Activated naive CD8-positive, alpha-beta T cell treated with anti-CD3 and anti-CD28 coated beads, Interleukin-2, amount 50 U/mL, for 24 hours (primary cell): ENCODE data around the gene USP22.

ENCODE experiments used
- ATAC-seq: fragments of 150-1000 bp; cut with Tn5 transposase; one replicate; pipeline ENCODE4 v1.10.0; 2021
- DNase-seq: peaks from one replicate; pipeline ENCODE4 v3.0.0; 2021
- H3K27ac Mint-ChIP-seq: one replicate; pipeline ENCODE4 v1.8.0; 2021; ENCODE audit warnings: mild to moderate bottlenecking, mixed read lengths
- H3K27me3 Mint-ChIP-seq: one replicate; pipeline ENCODE4 v1.8.0; 2021; ENCODE audit warnings: mixed read lengths
- H3K36me3 Mint-ChIP-seq: one replicate; pipeline ENCODE4 v1.8.0; 2021; ENCODE audit warnings: low read depth, mixed read lengths
- H3K4me1 Mint-ChIP-seq: one replicate; pipeline ENCODE4 v1.8.0; 2021; ENCODE audit warnings: mixed read lengths
- H3K4me3 Mint-ChIP-seq: one replicate; pipeline ENCODE4 v1.8.0; 2021; ENCODE audit warnings: mild to moderate bottlenecking, moderate library complexity, mixed read lengths
- H3K9me3 Mint-ChIP-seq: one replicate; pipeline ENCODE4 v1.8.0; 2021; ENCODE audit warnings: mixed read lengths

The USP22 gene

DNA sequence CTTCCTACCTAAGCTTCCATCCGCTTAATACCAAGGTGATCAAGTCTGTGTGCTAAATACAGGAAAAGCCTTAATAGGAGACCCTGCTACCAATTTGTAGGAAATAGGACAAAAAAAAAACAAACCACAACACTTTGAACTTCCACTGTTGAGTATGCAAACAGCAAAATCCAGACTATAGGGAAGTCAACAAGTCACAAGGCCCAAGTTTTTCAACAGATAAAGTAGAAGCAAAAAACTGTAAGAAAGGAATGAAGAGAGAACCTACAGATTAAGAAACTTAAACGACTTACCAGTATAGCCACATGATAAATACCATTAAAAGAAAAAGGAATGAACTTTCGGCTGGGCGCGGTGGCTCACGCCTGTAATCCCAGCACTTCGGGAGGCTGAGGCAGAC lies 7.4 kb downstream of the USP22 start:
- H3K27ac Mint-ChIP-seq: peak overlapping the region; percentile 95

DNA sequence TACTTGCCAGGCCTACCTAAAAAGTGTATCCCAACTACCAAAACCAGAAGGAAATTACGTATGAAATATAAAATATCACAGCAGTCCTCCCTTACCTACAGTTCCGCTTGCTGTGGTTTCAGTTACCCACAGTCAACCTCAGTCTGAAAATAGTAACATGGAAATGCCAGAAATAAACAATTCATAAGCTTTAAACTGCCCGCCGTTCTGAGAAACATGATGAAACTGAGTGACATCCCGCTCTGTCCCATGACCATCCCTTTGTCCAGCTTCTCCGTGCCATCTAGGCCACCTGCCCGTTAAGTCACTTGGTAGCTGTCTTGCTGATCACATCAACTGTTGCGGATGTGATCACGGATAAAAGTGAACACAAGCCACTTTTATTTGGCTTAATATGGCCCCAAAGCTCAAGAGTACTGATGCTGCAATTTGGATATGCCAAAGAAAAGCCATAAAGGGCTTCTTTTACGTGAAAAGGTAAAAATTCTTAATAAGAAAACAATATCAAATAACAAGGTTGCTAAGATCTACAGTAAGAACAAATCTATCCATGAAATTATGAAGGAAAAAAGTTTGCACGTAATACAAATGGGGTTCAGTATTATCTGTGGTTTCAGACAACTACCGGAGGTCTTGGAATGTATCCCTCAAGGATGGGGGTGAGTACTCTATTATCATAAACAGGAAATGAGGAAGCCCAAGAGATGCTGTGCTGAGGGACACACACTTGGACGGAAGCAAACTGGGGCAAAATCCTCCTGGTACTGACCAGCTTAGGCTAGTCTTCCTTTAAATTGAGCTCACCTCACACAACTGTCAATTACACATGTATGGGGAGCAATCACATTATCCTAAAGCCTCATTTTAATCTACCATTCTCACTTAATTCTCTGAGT lies 8.2 kb downstream of the USP22 start:
- peak overlapping the region; percentile 80 for H3K4me3 Mint-ChIP-seq
- no peaks in the 10 kb centered on the region for H3K9me3 Mint-ChIP-seq
- no peaks in the 10 kb centered on the region for H3K27me3 Mint-ChIP-seq
- peaks cover 89% of the 10 kb centered on the region for H3K4me1 Mint-ChIP-seq
- peak overlapping the region; percentile 95 for H3K27ac Mint-ChIP-seq
- H3K36me3 Mint-ChIP-seq: peaks cover 46% of the 10 kb centered on the region
- peak; percentile 30 for DNase-seq
- peak; percentile 75 for ATAC-seq

More for the DNA sequence above, 7.4 kb downstream of the USP22 start:
- DNase-seq: no peak
- no peaks in the 10 kb centered on the region for H3K27me3 Mint-ChIP-seq
- peak overlapping the region; percentile 80 for H3K4me3 Mint-ChIP-seq
- peaks cover 87% of the 10 kb centered on the region for H3K4me1 Mint-ChIP-seq
- ATAC-seq: no peak
- no peaks in the 10 kb centered on the region for H3K9me3 Mint-ChIP-seq
- H3K36me3 Mint-ChIP-seq: peaks cover 45% of the 10 kb centered on the region

DNA sequence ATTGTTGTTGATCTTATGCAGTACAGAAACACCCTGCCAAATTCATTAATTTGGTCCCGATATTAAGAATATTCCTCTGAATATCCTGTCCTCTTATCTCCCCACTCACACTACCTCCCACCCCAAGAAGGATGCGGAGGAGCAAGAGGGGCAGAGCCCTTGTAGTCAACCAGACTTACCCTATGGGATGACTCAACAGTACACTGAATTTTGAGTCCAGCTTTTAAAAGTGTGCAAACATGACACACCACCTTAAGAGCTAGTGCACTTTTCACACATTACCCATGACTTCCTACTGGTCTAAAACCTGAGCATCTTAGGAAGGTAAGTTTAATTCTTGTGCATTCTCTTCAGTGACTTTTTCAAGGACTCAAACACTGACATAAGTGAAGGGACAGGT lies 9.5 kb downstream of the USP22 start:
- peaks cover 51% of the 10 kb centered on the region for H3K36me3 Mint-ChIP-seq
- DNase-seq (no peak), ATAC-seq (peak; percentile 47)
- H3K4me1 Mint-ChIP-seq: peaks cover 94% of the 10 kb centered on the region
- peak overlapping the region; percentile 87 for H3K27ac Mint-ChIP-seq
- H3K27me3 Mint-ChIP-seq: no peaks in the 10 kb centered on the region
- H3K4me3 Mint-ChIP-seq: peak overlapping the region; percentile 80
- no peaks in the 10 kb centered on the region for H3K9me3 Mint-ChIP-seq

DNA sequence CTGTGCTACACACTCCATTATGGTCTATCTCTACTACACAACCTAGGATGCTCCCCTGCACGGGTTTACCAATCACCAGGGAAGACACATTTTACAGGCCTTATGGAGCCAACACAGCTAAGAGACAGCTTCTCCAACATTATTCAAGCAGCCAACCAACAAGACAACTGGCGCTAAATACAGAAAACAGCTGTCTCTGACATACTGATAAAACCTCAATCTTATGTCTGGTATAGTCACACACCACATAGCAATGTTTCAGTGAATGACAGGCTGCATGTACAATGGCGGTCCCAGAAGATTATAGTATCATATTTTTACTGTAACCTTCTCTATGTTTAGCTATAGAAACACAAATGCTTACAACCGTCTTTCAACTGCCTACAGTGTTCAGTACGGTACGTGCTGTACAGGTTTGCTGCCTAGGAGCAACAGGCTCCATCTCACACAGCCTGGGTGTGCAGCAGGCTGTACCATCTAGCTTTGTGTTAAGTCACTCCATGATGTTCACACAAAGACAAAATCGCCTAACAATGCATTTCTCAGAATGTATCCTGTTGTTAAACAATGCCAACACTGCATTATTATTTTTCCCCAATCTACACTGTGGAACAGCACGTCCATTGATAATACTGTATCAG lies 10.9 kb downstream of the USP22 start:
- Mint-ChIP-seq H3K4me3 (no peak overlapping the region), H3K9me3 (no peaks in the 10 kb centered on the region), H3K27ac (peak overlapping the region; percentile 49), H3K36me3 (peaks cover 54% of the 10 kb centered on the region), H3K4me1 (peaks cover 86% of the 10 kb centered on the region), H3K27me3 (no peaks in the 10 kb centered on the region)
- ATAC-seq (no peak), DNase-seq (no peak)

DNA sequence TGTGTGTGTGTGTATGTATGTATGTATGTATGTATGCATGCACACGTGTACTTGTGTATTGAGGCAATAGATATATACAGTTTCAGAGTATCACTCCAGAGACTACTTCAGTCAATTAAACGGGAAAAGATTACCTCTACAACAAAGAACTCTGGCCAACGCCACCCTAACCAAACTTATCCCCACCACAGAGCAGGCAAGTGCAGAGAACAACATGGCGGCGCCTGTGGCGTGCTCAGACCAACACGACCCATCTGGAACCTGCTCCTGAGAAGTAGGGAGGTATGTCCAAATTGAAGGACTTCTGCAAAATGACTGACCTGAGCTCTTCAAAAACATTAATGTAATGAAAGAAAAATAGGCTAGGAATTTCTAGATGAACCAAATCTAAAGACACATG lies 12.4 kb downstream of the USP22 start:
- Mint-ChIP-seq H3K9me3 (no peaks in the 10 kb centered on the region), H3K36me3 (peaks cover 51% of the 10 kb centered on the region), H3K27ac (no peak overlapping the region), H3K4me1 (peaks cover 76% of the 10 kb centered on the region), H3K4me3 (no peak overlapping the region), H3K27me3 (no peaks in the 10 kb centered on the region)
- DNase-seq: no peak
- no peak for ATAC-seq

DNA sequence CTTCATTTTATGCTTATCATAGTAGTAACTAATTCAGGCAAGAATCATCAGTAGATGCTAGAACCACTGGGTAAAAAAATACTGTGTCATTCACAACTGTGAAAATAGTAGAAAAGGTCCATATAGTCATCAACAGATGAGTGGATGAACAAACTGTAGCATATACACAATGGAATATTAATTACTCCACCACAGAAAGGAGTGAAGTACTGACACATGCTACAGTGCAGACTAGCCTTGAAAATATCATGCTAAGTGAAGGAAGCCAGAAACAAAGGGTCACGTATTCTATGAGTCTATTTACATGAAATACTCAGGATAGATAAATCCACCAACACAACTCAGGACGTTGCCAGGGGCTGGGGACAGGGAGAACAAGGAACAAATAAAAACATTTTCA lies 13.3 kb downstream of the USP22 start:
- DNase-seq: no peak
- peak overlapping the region; percentile 76 for H3K27ac Mint-ChIP-seq
- H3K27me3 Mint-ChIP-seq: no peaks in the 10 kb centered on the region
- ATAC-seq: peak; percentile 31
- H3K9me3 Mint-ChIP-seq: no peaks in the 10 kb centered on the region
- H3K4me1 Mint-ChIP-seq: peaks cover 76% of the 10 kb centered on the region
- H3K4me3 Mint-ChIP-seq: no peak overlapping the region
- H3K36me3 Mint-ChIP-seq: peaks cover 56% of the 10 kb centered on the region

DNA sequence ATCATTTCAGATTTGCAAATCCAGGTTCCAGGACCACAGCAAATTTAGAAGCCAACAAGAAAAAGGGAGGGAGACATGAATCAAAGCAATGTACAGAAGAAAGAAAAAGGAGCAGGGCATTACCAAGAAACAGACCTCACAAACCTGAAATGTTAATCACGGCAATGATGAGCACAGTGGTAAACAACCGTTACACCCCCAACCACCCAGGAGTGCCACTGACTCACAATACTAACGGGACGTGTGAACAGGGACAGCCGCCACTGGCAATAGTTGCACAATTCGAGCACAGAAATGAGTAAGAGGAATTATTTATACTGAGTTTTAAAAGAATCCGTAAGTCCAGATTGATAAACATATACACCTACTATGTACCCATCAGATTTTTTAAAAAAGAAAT lies 13.8 kb downstream of the USP22 start:
- DNase-seq (peak; percentile 31), ATAC-seq (peak; percentile 64)
- Mint-ChIP-seq H3K9me3 (no peaks in the 10 kb centered on the region), H3K36me3 (peaks cover 55% of the 10 kb centered on the region), H3K27me3 (no peaks in the 10 kb centered on the region), H3K4me3 (no peak overlapping the region), H3K27ac (peak overlapping the region; percentile 76), H3K4me1 (peaks cover 76% of the 10 kb centered on the region)

DNA sequence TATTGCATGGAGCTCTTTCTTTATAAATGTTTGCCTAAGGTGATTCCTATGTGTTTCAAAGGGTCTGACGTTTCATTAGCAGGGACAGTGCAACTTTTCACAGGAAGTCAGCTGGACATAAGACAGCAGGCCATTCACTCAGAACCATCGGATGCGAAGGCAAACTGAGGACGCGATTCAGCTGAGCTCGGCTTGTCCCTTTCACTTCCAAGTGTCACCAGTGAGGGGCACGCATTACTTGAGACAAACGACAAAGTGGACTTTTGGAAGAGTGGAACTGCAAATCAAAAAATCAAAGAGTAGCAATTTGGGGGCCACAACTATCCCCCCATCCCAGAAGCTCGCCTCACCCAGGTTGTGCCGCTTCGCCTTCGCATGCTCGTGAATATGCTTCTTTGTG lies 14.6 kb downstream of the USP22 start:
- H3K27ac Mint-ChIP-seq: peak overlapping the region; percentile 76
- ATAC-seq (no peak), DNase-seq (no peak)
- H3K4me1 Mint-ChIP-seq: peaks cover 73% of the 10 kb centered on the region
- no peaks in the 10 kb centered on the region for H3K27me3 Mint-ChIP-seq
- H3K4me3 Mint-ChIP-seq: no peak overlapping the region
- peaks cover 54% of the 10 kb centered on the region for H3K36me3 Mint-ChIP-seq
- H3K9me3 Mint-ChIP-seq: no peaks in the 10 kb centered on the region

DNA sequence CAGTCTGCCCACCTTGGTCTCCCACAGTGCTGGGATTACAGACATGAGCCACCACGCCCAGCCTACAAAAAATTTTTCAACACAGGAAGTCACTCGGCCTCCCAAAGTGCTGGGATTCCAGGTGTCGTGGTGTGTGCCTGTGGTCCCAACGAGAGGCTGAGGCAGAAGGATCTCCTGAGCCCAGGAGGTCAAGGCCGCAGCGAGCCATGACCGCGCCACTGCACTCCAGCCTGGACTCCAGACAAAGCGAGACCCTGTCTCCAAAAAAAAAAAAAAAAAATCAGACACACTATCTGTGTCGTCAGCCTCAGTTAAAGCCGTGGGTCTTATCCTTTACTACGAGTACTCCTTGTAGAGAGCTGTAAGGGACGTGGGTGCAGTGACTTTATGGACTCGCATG lies 15.8 kb downstream of the USP22 start:
- Mint-ChIP-seq H3K27me3 (no peaks in the 10 kb centered on the region), H3K27ac (no peak overlapping the region), H3K4me1 (peaks cover 64% of the 10 kb centered on the region), H3K9me3 (no peaks in the 10 kb centered on the region), H3K4me3 (no peak overlapping the region), H3K36me3 (peaks cover 52% of the 10 kb centered on the region)
- DNase-seq (no peak), ATAC-seq (no peak)

DNA sequence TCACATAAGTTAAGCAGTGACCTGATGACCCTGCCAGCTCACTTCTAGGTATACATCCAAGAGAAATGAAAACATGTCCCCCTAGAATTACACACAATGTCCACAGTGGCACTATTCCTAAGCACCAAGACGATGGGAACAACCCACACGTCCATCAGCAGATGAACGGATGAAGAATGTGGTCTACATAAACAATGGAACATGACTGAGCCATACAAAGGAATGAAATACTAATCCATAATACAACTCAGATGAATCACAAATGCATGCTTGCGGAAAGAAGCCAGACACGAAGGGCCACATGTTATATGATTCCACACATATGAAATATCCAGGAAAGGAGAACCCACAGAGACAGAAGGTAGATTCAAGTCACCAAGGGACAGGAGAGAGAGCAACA lies 17.4 kb downstream of the USP22 start:
- H3K36me3 Mint-ChIP-seq: peaks cover 53% of the 10 kb centered on the region
- peaks cover 52% of the 10 kb centered on the region for H3K4me1 Mint-ChIP-seq
- peak overlapping the region; percentile 40 for H3K27ac Mint-ChIP-seq

DNA sequence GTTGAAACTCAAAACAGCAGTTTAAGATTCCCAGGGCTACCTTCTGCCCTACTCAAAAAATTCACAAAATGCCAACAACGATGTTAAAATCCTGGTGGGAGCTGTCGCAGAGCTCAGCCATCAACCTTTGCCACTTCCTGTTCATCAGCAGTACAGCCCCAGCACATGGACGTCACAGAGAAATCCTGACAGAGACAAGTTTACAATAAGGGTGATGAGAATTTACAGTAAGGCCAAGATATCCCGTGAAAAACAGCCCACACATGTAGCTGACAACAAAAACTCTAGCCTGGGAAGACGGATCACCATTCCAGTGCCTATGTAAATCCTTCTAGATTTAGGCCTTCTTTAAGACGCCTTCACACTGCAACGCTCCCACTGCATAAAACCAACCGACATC lies 18.8 kb downstream of the USP22 start:
- H3K4me1 Mint-ChIP-seq: peaks cover 42% of the 10 kb centered on the region
- ATAC-seq: no peak
- DNase-seq: no peak
- H3K4me3 Mint-ChIP-seq: no peak overlapping the region
- H3K36me3 Mint-ChIP-seq: peaks cover 62% of the 10 kb centered on the region
- H3K27me3 Mint-ChIP-seq: no peaks in the 10 kb centered on the region
- peak overlapping the region; percentile 76 for H3K27ac Mint-ChIP-seq
- no peaks in the 10 kb centered on the region for H3K9me3 Mint-ChIP-seq

More for the DNA sequence above, 17.4 kb downstream of the USP22 start:
- H3K27me3 Mint-ChIP-seq: no peaks in the 10 kb centered on the region
- no peak overlapping the region for H3K4me3 Mint-ChIP-seq
- no peaks in the 10 kb centered on the region for H3K9me3 Mint-ChIP-seq
- no peak for DNase-seq
- ATAC-seq: no peak

DNA sequence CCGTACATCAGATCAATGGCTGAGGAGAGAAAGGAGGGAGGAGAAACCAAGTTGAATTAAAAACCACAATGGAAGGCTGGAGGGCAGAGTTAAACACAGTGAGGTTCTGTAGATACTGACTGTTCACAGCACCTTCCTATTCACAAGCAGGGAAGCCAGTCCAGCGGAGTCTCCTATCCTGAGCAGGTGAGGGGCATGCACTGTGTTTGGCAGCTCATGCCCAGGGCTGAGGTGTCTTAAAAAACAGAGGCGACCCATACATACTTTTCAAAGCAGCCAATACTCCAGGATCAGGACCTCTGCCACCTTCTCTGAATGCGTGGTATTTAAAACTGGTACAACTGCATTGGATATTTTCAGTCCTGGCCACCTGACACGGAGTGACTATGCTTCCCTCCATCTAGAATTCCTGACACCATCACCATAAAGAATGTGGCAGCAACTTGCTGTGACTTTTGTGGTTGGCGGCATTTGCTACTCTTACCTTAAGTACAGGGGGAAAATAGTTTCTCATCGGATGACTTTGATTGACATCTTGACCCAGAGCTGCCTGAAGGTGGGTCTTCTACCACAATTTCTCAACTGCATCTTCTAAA lies 21.5 kb downstream of the USP22 start:
- DNase-seq (no peak), ATAC-seq (no peak)
- H3K9me3 Mint-ChIP-seq: no peaks in the 10 kb centered on the region
- H3K27me3 Mint-ChIP-seq: no peaks in the 10 kb centered on the region
- peaks cover 68% of the 10 kb centered on the region for H3K36me3 Mint-ChIP-seq
- H3K27ac Mint-ChIP-seq: no peak overlapping the region
- no peak overlapping the region for H3K4me3 Mint-ChIP-seq
- peaks cover 33% of the 10 kb centered on the region for H3K4me1 Mint-ChIP-seq

DNA sequence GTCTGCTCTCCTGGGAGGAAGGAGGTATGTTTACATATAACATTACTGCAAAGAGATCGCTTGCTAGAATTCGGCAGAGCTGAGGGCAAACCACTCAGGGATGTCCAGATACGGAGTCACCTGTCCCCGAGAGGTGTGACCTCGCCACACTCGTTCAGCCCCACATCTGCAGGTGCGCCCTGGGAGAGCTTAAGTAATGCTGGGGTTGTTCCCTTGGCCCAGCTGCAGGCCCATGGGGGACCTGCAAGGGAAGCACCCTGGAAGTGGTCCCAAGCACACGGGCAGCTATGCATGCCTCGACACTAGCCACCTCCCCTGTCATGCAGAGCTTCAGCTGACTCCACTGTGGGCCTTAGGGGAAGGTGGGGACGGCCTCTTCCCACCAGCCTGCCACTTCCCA lies 22.2 kb downstream of the USP22 start:
- H3K27me3 Mint-ChIP-seq: no peaks in the 10 kb centered on the region
- H3K4me3 Mint-ChIP-seq: no peak overlapping the region
- H3K36me3 Mint-ChIP-seq: peaks cover 67% of the 10 kb centered on the region
- ATAC-seq (no peak), DNase-seq (no peak)
- H3K4me1 Mint-ChIP-seq: peaks cover 35% of the 10 kb centered on the region
- H3K27ac Mint-ChIP-seq: no peak overlapping the region
- no peaks in the 10 kb centered on the region for H3K9me3 Mint-ChIP-seq

DNA sequence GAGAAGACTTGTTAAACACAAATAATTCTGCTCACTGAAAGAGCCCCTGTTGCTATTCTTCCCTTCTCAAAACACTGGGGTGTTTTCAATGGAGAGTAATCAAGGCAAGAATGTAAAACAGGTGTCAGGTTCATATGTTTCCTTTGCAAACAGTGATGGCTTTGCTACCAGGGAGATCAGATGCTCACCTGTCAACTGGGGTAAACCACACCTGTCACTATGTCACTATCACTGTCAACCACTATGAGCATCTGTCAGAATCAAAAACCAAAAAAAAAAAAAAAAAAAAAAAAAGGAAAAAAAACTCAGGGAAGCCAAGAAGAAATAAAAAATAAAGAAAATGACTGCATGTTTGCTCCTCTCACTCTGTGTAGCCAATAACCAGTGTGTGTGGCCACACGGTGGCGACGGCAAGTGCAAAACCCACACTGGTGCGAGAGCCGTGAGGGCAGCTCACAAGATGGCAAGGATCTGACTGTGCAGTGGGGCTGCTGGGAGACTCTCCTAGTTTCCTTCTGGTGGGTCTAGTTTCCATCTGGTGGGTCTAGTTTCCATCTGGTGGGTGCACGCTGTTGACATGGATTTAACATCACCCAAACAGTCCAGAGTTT lies 22.7 kb downstream of the USP22 start:
- H3K4me1 Mint-ChIP-seq: peaks cover 30% of the 10 kb centered on the region
- H3K27me3 Mint-ChIP-seq: no peaks in the 10 kb centered on the region
- H3K4me3 Mint-ChIP-seq: no peak overlapping the region
- ATAC-seq: peak; percentile 66
- H3K36me3 Mint-ChIP-seq: peaks cover 65% of the 10 kb centered on the region
- DNase-seq: no peak
- H3K9me3 Mint-ChIP-seq: no peaks in the 10 kb centered on the region
- no peak overlapping the region for H3K27ac Mint-ChIP-seq
